HG03103 (cell line): ENCODE results near the gene PRR14L.
"Not testable (repeated sequence)": the region's sequence is repeated elsewhere in the genome, so short reads cannot be mapped to it uniquely, and the experiment has no call there.

Experiments
- ATAC-seq: cut with Tn5 transposase; IDR thresholded peaks from one replicate; pipeline ENCODE4 v1.9.1; 2021; ENCODE audit warnings: low read depth; ENCODE audit not compliant: unreplicated experiment

The PRR14L gene

GRCh38 chr22:31742115-31742514, 7.8 kb downstream of the PRR14L start:
- ATAC-seq, result no peak

- ATAC-seq, result not testable (repeated sequence)
These were observed 9.6 kb downstream of the PRR14L start for GRCh38 chr22:31740314-31740713.

GRCh38 chr22:31739795-31740201, 10.1 kb downstream of the PRR14L start:
- no peak for ATAC-seq

- ATAC-seq, result no peak
These were observed 11.4 kb downstream of the PRR14L start for GRCh38 chr22:31738566-31738965.

- no peak for ATAC-seq
These were observed 12.0 kb downstream of the PRR14L start for GRCh38 chr22:31737932-31738331.

GRCh38 chr22:31736458-31736857, 13.5 kb downstream of the PRR14L start:
- ATAC-seq, result no peak

GRCh38 chr22:31734512-31734911, 15.4 kb downstream of the PRR14L start:
- ATAC-seq, result no peak

GRCh38 chr22:31733580-31734079, 16.3 kb downstream of the PRR14L start:
- ATAC-seq, result no peak

GRCh38 chr22:31732089-31732829, 17.7 kb downstream of the PRR14L start:
- ATAC-seq, result no peak

- ATAC-seq, result no peak
These were observed 19.6 kb downstream of the PRR14L start for GRCh38 chr22:31730344-31730711.

- no peak for ATAC-seq
These were observed 21.1 kb downstream of the PRR14L start for GRCh38 chr22:31728857-31729256.

- no peak for ATAC-seq
These were observed 23.2 kb downstream of the PRR14L start for GRCh38 chr22:31726692-31727091.

GRCh38 chr22:31723723-31724122, 26.2 kb downstream of the PRR14L start:
- ATAC-seq, result no peak

GRCh38 chr22:31719850-31720471, 30.0 kb downstream of the PRR14L start:
- no peak for ATAC-seq

GRCh38 chr22:31715147-31715778, 34.7 kb downstream of the PRR14L start:
- no peak for ATAC-seq

- not testable (repeated sequence) for ATAC-seq
These were observed 38.7 kb downstream of the PRR14L start for GRCh38 chr22:31711226-31711625.

GRCh38 chr22:31707519-31707918, 42.4 kb downstream of the PRR14L start:
- ATAC-seq, result no peak

- ATAC-seq, result no peak
These were observed 54.5 kb downstream of the PRR14L start for GRCh38 chr22:31695423-31695822.

GRCh38 chr22:31694046-31694445, 55.9 kb downstream of the PRR14L start:
- ATAC-seq, result not testable (repeated sequence)

GRCh38 chr22:31692186-31692886, 57.6 kb downstream of the PRR14L start:
- ATAC-seq, result no peak

- no peak for ATAC-seq
These were observed 58.5 kb downstream of the PRR14L start for GRCh38 chr22:31691408-31691807.
